Activated CD4-positive, CD25-positive, alpha-beta regulatory T cell treated with anti-CD3 and anti-CD28 coated beads, Interleukin-2, amount 50 U/mL, for 72 hours (primary cell): ENCODE data around the gene SLC25A6.
"Not testable (repeated sequence)": the region's sequence is repeated elsewhere in the genome, so short reads cannot be mapped to it uniquely, and the experiment has no call there.

Experiments
- DNase-seq: peaks from one replicate; pipeline ENCODE4 v3.0.0; 2021

SLC25A6 gene

DNA sequence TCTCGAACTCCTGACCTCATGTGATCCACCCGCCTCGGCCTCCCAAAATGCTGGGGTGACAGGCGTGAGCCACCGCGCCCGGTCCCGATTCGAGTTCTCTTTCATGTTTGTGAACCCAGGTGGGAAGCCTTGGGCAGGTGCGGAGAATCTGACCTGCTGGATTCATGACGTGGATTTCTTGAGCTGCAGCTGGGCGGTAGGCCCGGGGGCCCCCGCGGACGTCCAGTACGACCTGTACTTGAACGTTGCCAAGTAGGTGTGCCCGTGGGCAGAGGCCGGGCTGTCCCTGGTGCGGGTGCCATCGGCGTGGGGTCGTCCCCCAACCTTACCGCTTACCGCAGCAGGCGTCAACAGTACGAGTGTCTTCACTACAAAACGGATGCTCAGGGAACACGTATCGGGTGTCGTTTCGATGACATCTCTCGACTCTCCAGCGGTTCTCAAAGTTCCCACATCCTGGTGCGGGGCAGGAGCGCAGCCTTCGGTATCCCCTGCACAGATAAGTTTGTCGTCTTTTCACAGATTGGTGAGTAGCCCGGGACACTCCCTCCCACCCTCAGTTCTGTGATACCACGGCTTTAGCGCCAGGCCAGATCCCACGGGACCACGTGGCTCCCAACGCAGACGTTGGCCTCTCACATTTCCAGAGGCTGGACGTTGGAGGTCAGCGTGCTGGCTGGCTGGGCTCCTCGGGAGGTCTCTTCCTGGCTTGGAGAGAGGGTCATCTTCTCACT is 39.8 kb downstream of the SLC25A6 start:
- no peak for DNase-seq

- DNase-seq = not testable (repeated sequence)
Observed at GRCh38 chrX:1349606-1350005, 42.3 kb downstream of the SLC25A6 start.

- no peak for DNase-seq
Observed at GRCh38 chrX:1341545-1342184, 50.2 kb downstream of the SLC25A6 start.

DNA sequence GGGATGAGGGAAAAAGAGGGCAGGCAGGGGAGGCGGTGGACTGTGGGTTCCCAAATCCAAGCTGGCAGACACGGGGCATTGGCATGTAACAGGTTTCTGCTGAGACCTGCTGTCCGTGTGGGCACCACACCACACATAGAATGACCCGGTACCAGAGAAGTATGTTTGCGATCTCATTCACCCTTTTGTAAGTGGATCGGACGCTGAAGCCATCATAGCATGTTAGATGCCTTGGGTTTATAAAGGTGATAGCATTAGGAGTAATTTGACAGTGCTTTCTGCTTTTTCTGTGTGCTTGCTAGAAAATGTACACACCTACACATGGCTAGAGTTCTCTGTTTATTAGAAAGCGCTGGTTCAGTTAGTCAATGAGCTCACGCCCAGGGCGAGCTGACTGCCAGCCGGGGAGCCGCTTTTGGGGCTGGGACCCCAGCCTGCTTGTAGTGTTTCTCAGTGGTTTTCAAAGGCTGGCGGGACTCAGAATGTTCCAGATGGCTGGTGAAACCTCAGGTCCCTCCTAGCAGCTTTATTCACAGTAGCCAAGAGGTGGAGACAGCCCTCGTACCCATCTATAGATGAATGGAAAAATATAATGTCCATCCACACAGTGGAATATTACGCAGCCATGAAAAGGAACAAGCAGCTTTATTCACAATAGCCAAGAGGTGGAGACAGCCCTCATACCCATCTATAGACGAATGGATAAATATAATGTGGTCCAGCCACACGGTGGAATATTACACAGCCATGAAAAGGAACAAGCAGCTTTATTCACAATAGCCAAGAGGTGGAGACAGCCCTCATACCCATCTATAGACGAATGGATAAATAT is 54.7 kb downstream of the SLC25A6 start:
- no peak for DNase-seq

DNA sequence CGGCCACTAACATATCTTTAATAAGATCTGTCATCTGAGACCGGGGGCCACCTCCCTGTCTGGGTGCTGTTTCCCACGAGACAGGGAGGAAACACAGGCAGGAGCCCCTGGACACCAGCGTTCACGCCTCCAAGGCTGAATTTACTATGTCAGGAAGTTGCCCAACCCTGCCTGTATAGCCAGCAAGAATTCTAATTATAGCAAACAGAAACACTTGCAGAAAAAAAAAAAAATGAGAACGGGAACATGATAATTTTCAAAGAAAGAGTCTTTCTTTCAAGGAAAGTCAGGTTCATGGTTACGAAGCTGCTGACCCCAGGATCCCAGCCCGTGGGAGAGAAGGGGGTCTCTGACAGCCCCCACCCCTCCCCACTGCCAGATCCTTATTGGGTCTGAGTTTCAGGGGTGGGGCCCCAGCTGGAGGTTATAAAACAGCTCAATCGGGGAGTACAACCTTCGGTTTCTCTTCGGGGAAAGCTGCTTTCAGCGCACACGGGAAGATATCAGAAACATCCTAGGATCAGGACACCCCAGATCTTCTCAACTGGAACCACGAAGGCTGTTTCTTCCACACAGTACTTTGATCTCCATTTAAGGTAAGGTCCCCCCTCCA is 55.5 kb downstream of the SLC25A6 start, which contains the start of gene IL3RA:
Gene IL3RA, plus strand, starts transcription at position 455 of the 613 bp plus-strand sequence. CDS start 4,981 bp downstream, outside the sequence.
- no peak for DNase-seq
